Esophagus mucosa (tissue), 1 donor: Measurements from ENCODE around the gene MRFAP1L1. TPM values are rescaled to one million over a fixed set of nuclear protein-coding genes. Genes with fewer than 3 reads are reported as not detected.
A peak's percentile ranks its signal among the peaks of the same experiment; 100 is the strongest.
"Not testable (repeated sequence)": the region's sequence is repeated elsewhere in the genome, so short reads cannot be mapped to it uniquely, and the experiment has no call there.

Experiments
- ATAC-seq: fragments of 200-7000 bp; cut with Tn5 transposase; one replicate; pipeline ENCODE4 v1.9.1; 2020
- total RNA-seq: library from RNA; stranded (reverse); gene quantifications from one replicate; pipeline ENCODE4 v1.2.4, GENCODE V29; 2023
- donor health status: DM: yes; HTN: yes; CAD: no.

Gene MRFAP1L1
- total RNA-seq, 1 donor from 2014 or later, result 28.1 TPM

- ATAC-seq, result no peak
Observed at GRCh38 chr4:6733358-6734164, 23.9 kb upstream of the MRFAP1L1 start.

DNA sequence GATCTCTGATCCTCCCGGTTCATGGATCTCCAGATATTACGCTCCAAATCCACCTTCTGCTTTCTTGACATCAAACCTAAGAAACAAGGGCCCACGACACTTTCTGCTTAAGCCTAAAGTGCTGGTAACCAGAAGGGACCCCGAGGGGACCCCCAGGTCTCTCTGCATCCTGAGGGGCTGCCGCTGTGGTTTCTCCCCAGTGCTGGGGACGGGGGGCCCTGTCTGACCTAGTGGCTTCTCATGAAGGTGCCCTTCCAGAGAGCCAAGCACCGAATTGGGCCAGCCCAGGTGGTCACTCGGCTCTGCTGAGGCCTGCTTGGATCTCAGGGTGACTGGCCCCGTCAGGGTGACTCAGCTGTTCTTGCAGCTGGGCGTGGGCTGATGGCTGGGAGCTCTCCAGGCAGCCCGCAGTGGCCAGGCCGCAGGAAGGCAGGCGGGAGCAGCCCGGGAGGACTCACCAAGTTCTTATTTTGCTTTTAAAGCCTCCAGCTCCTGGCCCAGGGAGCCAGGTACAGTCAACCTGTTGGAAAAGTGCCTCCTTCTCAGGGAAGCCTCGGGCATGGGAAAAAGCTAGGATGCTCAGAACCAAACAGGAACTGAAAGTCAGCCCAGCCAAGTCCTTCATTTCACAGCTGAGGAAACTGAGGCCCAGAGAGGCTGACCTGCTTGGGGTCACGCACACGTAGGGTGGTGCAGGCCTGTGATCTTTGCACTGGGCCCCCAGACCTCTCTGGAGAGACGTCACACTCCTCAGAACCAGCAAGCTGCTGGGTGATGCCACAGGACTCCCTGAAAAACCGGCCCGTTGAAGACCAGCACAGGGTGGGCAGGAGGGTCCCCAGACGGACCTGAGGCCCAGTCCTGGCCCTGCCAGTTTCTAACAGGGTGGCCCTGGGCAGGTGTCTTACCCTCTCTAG lies 23.0 kb upstream of the MRFAP1L1 start:
- peak; percentile 91 for ATAC-seq

- ATAC-seq, result no peak
Observed at GRCh38 chr4:6731780-6732179, 22.1 kb upstream of the MRFAP1L1 start.

- ATAC-seq, result no peak
Observed at GRCh38 chr4:6731318-6731675, 21.6 kb upstream of the MRFAP1L1 start.

DNA sequence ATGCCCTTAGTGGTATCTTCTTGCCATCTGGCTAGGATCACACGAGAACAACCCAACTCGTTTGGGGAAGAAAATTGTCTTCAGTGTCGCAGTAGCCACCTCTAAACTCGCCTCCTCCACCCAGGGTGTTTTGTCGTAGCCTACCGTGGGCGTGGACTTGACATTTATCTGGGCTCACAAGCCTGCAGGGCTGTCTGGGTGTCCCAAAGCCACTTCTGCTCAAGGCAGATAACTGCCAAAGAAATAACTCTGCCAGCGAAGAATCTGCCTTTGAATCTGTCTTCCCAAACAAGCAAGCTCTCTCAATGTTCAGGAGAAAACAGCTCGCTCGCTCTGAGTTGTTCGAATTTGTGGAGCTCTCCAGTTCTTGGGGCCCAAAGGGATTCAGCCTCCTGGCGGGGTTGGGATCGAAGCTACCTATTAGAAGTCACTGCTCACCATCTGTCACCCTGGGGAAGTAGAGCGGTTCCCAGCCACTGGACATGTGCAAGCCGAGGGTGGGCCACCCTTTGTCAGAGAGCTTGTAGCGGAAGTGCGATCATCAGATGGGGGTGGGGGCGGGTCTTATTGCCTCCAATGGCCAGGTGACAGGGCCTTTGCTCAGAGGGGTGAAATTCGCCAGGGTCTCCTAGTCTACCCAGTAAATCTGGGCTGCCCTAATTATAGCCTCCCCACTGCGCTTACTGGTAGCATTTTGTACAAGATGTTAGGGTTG lies 21.1 kb upstream of the MRFAP1L1 start:
- no peak for ATAC-seq

DNA sequence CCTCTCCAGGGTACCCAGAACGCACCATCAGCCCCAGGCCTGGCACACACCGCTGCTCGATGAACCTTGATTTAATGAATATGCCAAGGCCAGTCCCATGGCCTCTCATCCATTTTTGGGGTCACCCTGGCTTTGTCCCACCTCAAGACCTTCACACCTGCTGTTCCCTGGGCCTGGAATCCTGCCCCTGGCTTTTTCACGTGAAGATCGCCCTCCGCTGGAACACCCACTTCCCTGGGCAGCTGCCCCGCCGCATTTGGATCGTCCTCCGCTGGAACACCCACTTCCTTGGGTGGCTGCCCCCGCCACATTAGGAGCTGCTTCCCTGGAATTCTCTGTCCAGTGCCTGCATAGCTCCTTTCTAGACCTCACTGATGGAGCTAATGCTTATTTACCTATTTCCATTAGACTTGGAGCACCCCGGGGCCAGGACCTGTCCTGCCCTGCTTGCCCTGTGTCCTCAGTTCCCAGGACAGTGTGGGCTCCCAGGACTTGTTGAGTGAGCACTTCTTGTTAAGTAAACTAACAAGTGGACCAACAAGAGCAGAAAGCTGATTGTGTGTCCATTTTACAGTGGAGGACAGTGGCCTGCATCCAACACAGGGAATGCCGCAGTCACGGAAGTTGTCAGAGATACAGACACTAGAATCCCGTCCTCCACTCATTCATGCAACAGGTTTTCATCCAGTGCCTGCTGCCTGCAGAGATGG lies 18.8 kb upstream of the MRFAP1L1 start:
- ATAC-seq, result no peak

GRCh38 chr4:6727943-6728250 lies 18.2 kb upstream of the MRFAP1L1 start:
- no peak for ATAC-seq

DNA sequence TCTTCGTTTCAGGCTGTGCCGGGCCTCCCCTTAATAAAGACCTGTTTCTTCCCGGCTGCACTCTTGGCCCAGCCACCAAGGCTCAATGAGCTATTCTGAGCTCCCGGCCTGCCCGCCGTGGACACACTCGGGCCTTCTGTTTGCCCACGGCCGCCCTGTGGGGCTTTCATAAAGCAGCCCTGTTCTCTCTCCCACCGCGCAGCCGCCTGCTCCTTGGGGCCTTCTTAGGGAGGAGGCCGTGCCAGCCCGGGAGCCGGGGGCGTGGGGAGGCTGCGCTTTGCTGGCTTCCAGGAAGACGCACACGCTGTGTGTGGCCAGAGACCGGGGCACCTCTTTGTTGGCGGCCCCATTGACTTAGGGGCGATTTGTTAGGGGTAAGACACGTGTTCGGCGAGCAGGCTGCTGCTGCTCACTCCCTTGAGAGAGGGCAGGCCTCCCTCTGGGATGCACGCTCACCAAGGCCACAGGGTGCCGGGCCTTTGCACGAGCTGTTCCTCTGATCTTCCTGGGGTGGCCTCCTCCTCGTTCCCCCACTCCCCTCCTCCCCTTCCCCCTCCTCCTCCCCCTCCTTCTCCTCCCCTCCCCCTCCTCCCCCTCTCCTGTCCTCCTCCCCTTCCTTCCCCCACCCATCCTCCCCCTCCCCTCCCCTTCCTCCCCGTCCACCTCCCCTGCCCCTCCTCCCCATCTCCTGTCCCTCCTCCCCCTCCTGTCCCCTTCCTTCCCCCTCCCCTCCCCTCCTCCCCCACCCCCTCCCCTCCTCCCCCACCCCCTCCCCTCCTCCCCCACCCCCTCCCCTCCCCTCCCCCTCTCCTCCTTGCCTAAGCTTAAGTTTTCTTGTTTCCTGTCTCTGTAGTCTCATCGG lies 17.6 kb upstream of the MRFAP1L1 start:
- ATAC-seq, result no peak

- not testable (repeated sequence) for ATAC-seq
Observed at GRCh38 chr4:6725427-6725961, 15.8 kb upstream of the MRFAP1L1 start.

- peak; percentile 30 for ATAC-seq
Observed at GRCh38 chr4:6724421-6725111, 14.9 kb upstream of the MRFAP1L1 start.

DNA sequence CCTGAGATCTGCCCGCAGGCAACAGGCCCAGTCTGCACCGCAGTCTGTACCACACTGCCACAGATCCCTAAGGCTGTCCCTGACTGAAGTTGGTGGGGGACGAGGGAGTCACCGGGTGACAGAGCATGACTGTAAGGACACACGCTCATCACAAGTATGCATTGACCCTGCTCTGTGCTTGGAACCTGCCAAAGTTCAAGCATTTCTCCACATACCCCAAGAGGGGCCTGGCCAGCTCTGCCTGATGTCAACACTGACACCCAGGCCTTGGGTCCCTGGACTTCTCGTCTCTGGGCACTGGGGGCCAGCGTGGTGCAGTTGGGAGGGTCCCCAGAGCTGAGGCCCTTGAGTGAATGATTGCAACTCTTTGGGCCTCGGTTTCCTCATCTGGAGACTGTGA lies 14.2 kb upstream of the MRFAP1L1 start:
- ATAC-seq, result no peak

DNA sequence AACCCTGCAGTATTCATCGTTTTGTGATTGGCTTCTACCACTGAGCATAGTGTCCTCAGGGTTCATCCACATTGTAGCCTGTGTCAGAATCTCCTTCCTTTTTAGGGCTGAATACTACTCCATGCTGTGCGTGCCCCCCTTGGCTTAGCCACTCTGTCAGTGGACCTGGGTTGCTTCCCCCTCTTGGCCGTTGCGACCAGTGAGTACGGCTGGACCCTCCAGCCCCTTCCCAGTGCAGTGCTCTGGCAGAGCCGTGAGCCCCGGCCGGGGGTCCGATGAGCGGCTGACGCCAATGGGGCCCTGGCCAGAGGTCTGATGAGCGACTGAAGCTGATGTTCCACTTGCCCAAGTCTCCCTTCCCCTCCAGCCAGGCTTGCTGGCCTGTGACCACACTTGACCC lies 13.2 kb upstream of the MRFAP1L1 start:
- ATAC-seq, result no peak

GRCh38 chr4:6721121-6721520 lies 11.5 kb upstream of the MRFAP1L1 start:
- no peak for ATAC-seq

DNA sequence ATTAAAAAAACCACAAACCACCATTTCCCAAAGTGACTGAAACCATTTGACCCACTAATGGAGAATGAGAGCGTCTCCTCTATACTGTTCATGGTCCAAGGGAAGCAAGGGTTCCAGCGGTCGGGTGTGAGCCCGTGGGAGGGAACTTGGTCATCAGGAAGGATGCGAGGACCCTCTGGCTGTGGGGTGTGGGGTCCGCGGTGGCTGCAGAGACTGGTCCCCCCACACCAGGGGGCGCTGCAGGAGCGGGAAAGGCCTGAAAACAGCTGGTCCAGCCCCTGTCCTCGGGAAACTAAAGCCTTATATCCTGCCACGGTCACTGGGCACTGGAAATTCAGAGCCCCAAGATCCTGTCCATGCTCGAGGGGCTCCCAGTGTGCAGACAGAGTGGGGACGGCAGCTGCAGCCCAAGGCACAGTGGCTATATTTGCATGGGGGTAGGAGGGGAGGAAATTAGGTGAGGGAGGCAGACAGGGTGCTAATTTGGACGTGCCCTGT lies 10.6 kb upstream of the MRFAP1L1 start:
- peak; percentile 46 for ATAC-seq

GRCh38 chr4:6719611-6720179 lies 10.0 kb upstream of the MRFAP1L1 start:
- ATAC-seq, result no peak

DNA sequence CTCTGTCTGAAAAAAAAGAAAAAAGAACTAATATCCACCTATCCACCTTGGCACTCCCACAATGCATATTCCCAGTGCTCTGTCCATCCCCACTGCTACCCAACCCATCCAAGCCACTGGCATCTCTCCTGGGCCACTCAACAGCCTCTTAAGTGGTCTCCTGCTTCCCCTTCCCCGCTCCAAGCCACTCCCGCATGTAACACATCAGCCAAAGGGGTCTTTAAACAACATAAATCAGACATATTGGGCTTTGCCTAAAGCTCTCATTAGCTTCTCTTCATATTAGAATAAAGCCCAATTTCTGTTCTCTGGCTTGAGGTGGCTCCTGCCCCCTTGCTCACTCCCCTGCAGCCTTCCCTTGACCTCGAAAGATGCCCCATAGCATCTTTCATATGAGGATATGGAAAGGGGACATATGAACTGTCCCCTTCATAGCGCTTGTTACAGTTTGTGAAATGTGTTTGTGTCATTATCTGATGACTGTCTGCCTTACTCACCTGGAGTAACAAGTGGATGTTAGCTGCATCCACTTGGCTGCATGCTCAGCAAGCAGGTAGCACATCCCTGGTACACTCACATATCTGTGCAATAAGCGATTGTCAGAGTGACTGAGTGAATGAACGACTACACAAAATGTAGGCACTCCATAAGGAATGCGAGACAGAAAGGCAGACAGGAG lies 9.4 kb upstream of the MRFAP1L1 start:
- no peak for ATAC-seq

- no peak for ATAC-seq
Observed at GRCh38 chr4:6716958-6717655, 7.4 kb upstream of the MRFAP1L1 start.

GRCh38 chr4:6716018-6716911 lies 6.6 kb upstream of the MRFAP1L1 start, which contains the start of gene BLOC1S4:
BLOC1S4 (plus strand) TSS chr4:6716174; CDS start chr4:6716210, 36 bp downstream.
- ATAC-seq, result peak; percentile 89
